OCI-LY7 (cell line): ENCODE measurements around the gene SLC25A40.

Experiments
- EZH2phosphoT487 ChIP-seq: fragments of 200-600 bp; sonication (generic); IDR thresholded peaks from 2 replicates; pipeline ENCODE4 v1.6.1; 2018; ENCODE audit warnings: low read depth, borderline replicate concordance, mild to moderate bottlenecking, mixed run types, antibody characterized with exemption, low read length, moderate library complexity, mixed read lengths
- TF ChIP-seq, protein P1 (sequence below): fragments of 200-600 bp; sonication (generic); conservative IDR thresholded peaks from 2 replicates; pipeline ENCODE4 v1.5.1; 2014; ENCODE audit warnings: mild to moderate bottlenecking, antibody characterized with exemption, low read length, moderate library complexity, mixed read lengths

DNA sequence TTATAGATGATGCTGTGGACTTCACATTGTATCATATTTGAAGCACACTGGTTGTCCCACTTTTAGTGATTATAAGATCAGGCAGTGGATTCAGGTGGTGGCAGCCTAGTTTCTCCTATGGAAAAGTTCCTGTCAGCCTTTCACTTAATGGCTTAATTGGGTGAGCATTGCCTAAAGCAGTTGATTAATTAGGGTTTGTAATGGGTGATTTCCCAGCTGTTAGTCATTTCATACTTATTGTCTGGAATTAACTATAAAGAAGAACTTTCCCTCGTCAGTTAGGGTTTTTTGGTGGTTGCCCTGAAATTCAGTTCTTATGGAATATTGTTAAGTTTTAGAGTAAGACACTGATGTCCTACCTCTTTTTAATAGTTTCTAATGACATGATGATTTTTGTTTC, 78.8 kb downstream of the SLC25A40 start:
- TF ChIP-seq, protein P1, sequence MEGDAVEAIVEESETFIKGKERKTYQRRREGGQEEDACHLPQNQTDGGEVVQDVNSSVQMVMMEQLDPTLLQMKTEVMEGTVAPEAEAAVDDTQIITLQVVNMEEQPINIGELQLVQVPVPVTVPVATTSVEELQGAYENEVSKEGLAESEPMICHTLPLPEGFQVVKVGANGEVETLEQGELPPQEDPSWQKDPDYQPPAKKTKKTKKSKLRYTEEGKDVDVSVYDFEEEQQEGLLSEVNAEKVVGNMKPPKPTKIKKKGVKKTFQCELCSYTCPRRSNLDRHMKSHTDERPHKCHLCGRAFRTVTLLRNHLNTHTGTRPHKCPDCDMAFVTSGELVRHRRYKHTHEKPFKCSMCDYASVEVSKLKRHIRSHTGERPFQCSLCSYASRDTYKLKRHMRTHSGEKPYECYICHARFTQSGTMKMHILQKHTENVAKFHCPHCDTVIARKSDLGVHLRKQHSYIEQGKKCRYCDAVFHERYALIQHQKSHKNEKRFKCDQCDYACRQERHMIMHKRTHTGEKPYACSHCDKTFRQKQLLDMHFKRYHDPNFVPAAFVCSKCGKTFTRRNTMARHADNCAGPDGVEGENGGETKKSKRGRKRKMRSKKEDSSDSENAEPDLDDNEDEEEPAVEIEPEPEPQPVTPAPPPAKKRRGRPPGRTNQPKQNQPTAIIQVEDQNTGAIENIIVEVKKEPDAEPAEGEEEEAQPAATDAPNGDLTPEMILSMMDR: no peak
- TF ChIP-seq EZH2phosphoT487: no peak
